HG03097 (cell line): ENCODE results near the gene KLF7.

ENCODE experiments used
- ATAC-seq: cut with Tn5 transposase; IDR thresholded peaks from one replicate; pipeline ENCODE4 v1.9.1; 2021; ENCODE audit not compliant: unreplicated experiment, low FRiP score

KLF7 gene

GRCh38 chr2:207150284-207150683 is 15.5 kb downstream of the KLF7 start:
- peak; percentile 8 for ATAC-seq

GRCh38 chr2:207149249-207150213 is 16.2 kb downstream of the KLF7 start:
- ATAC-seq: peak; percentile 75

GRCh38 chr2:207148020-207148419 is 17.7 kb downstream of the KLF7 start:
- ATAC-seq: no peak

GRCh38 chr2:207144173-207144785 is 21.5 kb downstream of the KLF7 start:
- ATAC-seq: no peak

- no peak for ATAC-seq
These were observed 22.3 kb downstream of the KLF7 start for GRCh38 chr2:207143215-207144172.

GRCh38 chr2:207142461-207142860 is 23.3 kb downstream of the KLF7 start:
- ATAC-seq: no peak

GRCh38 chr2:207141386-207141785 is 24.4 kb downstream of the KLF7 start:
- no peak for ATAC-seq

GRCh38 chr2:207140265-207140664 is 25.5 kb downstream of the KLF7 start:
- ATAC-seq: no peak

GRCh38 chr2:207139552-207139951 is 26.2 kb downstream of the KLF7 start:
- ATAC-seq: no peak

- ATAC-seq: no peak
These were observed 27.0 kb downstream of the KLF7 start for GRCh38 chr2:207138627-207139297.

GRCh38 chr2:207137596-207138337 is 28.0 kb downstream of the KLF7 start:
- no peak for ATAC-seq

GRCh38 chr2:207136874-207137273 is 28.9 kb downstream of the KLF7 start:
- no peak for ATAC-seq

GRCh38 chr2:207135801-207136457 is 29.8 kb downstream of the KLF7 start:
- no peak for ATAC-seq

GRCh38 chr2:207135340-207135739 is 30.4 kb downstream of the KLF7 start:
- ATAC-seq: no peak

GRCh38 chr2:207133820-207134519 is 31.8 kb downstream of the KLF7 start:
- ATAC-seq: no peak

- no peak for ATAC-seq
These were observed 32.3 kb downstream of the KLF7 start for GRCh38 chr2:207133458-207133819.

GRCh38 chr2:207132019-207132418 is 33.7 kb downstream of the KLF7 start:
- no peak for ATAC-seq

GRCh38 chr2:207131594-207131993 is 34.2 kb downstream of the KLF7 start:
- ATAC-seq: no peak
